ENCODE results near the gene OR6X1.

OR6X1 gene

GRCh38 chr11:123754101-123754568 lies at the start of gene OR6X1:
Gene OR6X1, minus strand, starts transcription at chr11:123754518. Its CDS starts 0 bp downstream, at chr11:123754518.
- DNase-seq (ENCODE audit: low read depth), result no peak

- no peak for DNase-seq (ENCODE audit: low read depth)
These were observed 47.4 kb upstream of the OR6X1 start for GRCh38 chr11:123801765-123802164.

GRCh38 chr11:123800036-123800435 lies 45.7 kb upstream of the OR6X1 start:
- DNase-seq (ENCODE audit: low read depth), result no peak

- DNase-seq (ENCODE audit: low read depth), result no peak
These were observed 45.1 kb upstream of the OR6X1 start for GRCh38 chr11:123799438-123799837.

- DNase-seq (ENCODE audit: low read depth), result no peak
These were observed 44.4 kb upstream of the OR6X1 start for GRCh38 chr11:123798513-123799252.

GRCh38 chr11:123798079-123798478 lies 43.8 kb upstream of the OR6X1 start:
- no peak for DNase-seq (ENCODE audit: low read depth)

- DNase-seq (ENCODE audit: low read depth), result no peak
These were observed 43.2 kb upstream of the OR6X1 start for GRCh38 chr11:123797541-123797940.

- DNase-seq (ENCODE audit: low read depth), result no peak
These were observed 42.8 kb upstream of the OR6X1 start for GRCh38 chr11:123797114-123797513.

- no peak for DNase-seq (ENCODE audit: low read depth)
These were observed 41.9 kb upstream of the OR6X1 start for GRCh38 chr11:123796226-123796625.

- no peak for DNase-seq (ENCODE audit: low read depth)
These were observed 29.2 kb upstream of the OR6X1 start for GRCh38 chr11:123783536-123783935.

- no peak for DNase-seq (ENCODE audit: low read depth)
These were observed 24.2 kb upstream of the OR6X1 start for GRCh38 chr11:123778511-123778910.

GRCh38 chr11:123775715-123776549 lies 21.6 kb upstream of the OR6X1 start:
- no peak for DNase-seq (ENCODE audit: low read depth)

- no peak for DNase-seq (ENCODE audit: low read depth)
These were observed 21.0 kb upstream of the OR6X1 start for GRCh38 chr11:123775289-123775688.

- DNase-seq (ENCODE audit: low read depth), result no peak
These were observed 19.6 kb upstream of the OR6X1 start for GRCh38 chr11:123773959-123774358.

- DNase-seq (ENCODE audit: low read depth), result no peak
These were observed 18.7 kb upstream of the OR6X1 start for GRCh38 chr11:123773026-123773425.

GRCh38 chr11:123771664-123772063 lies 17.3 kb upstream of the OR6X1 start:
- DNase-seq (ENCODE audit: low read depth), result no peak

GRCh38 chr11:123770712-123771111 lies 16.4 kb upstream of the OR6X1 start:
- DNase-seq (ENCODE audit: low read depth), result no peak

GRCh38 chr11:123765601-123766000 lies 11.3 kb upstream of the OR6X1 start:
- DNase-seq (ENCODE audit: low read depth), result no peak

- no peak for DNase-seq (ENCODE audit: low read depth)
These were observed 8.1 kb upstream of the OR6X1 start for GRCh38 chr11:123762422-123762821.

- no peak for DNase-seq (ENCODE audit: low read depth)
These were observed 6.6 kb upstream of the OR6X1 start for GRCh38 chr11:123760894-123761293.

GRCh38 chr11:123757976-123758375 lies 3.7 kb upstream of the OR6X1 start:
- DNase-seq (ENCODE audit: low read depth), result no peak

- DNase-seq (ENCODE audit: low read depth), result no peak
These were observed 1.5 kb upstream of the OR6X1 start for GRCh38 chr11:123755813-123756212.

- DNase-seq (ENCODE audit: low read depth), result no peak
These were observed 1.0 kb upstream of the OR6X1 start for GRCh38 chr11:123755344-123755743.

Data from stimulated activated CD8-positive, alpha-beta memory T cell treated with anti-CD3 and anti-CD28 coated beads, Interleukin-12 subunit alpha, Interleukin-12 subunit beta, amount 100 ng/mL, for 4 hours (primary cell).